Tibial artery (tissue), 4 donors: ENCODE measurements around the gene SCN1A.
A peak's percentile ranks its signal among the peaks of the same experiment; 100 is the strongest.

Experiments
- DNase-seq, 2 donors: peaks; one replicate each; pipeline ENCODE4 v3.0.0-alpha.2; 2019
- H3K27ac ChIP-seq, 2 donors: fragments of 200-600 bp; sonication (generic) in 1 of 2; 1 replicate in 1 of 2; 2 replicates in 1 of 2; pipeline ENCODE4 v1.5.1; 2018 to 2019; ENCODE audit warnings: mild to moderate bottlenecking in 1 of 2
- H3K27me3 ChIP-seq, 2 donors: fragments of 200-600 bp; sonication (generic) in 1 of 2; one replicate each; pipeline versions ENCODE4 v1.5.1 to v1.6.0; 2016 to 2019
- H3K36me3 ChIP-seq, 3 donors: fragments of 200-600 bp; sonication (generic) in 2 of 3; one replicate each; pipeline ENCODE4 v1.5.1; 2016 to 2019; ENCODE audit warnings: mild to moderate bottlenecking in 2 of 3
- H3K4me1 ChIP-seq, 4 donors: fragments of 200-600 bp; sonication (generic) in 2 of 4; 1 replicate in 3 of 4; 2 replicates in 1 of 4; pipeline ENCODE4 v1.5.1; 2016 to 2019
- H3K4me3 ChIP-seq, 2 donors: fragments of 200-600 bp; sonication (generic) in 1 of 2; 1 replicate in 1 of 2; 2 replicates in 1 of 2; pipeline ENCODE4 v1.5.1; 2018 to 2019; ENCODE audit warnings: mild to moderate bottlenecking in 2 of 2
- H3K9me3 ChIP-seq, 3 donors: fragments of 200-600 bp; sonication (generic) in 1 of 3; one replicate each; pipeline ENCODE4 v1.5.1; 2016 to 2019
- intact Hi-C: fragments of 100-400 bp; cut with DNase I; formaldehyde crosslinking; loops from one replicate; pipeline ENCODE4 v1.15.0; 2023; ENCODE audit warnings: low total_unique reads
- TF ChIP-seq, protein P1 (sequence below), 2 experiments: fragments of 200-600 bp in 1 of 2; fragments of 450-650 bp in 1 of 2; IDR thresholded peaks; one replicate each; pipeline ENCODE4 v1.5.1; 2017 to 2019; ENCODE audit warnings: antibody characterized with exemption in 2 of 2, mild to moderate bottlenecking in 1 of 2, moderate library complexity in 1 of 2

Gene SCN1A

DNA sequence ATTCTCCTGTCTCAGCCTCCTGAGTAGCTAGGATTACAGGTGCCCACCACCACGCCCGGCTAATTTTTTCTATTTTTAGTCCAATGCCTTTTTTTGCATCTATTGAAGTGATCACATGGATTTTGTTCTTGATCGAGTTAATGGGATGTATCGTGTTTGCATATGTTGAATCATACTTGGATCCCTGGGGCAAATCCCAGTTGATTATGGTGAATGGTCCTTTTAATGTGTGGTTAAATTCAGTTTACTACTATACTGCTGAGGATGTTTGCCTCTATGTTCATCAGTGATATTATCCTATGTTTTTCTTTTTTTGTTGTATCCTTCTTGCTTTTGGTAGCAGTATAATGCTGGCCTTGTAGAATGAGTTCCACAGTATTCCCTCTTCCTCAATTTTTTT lies 166.0 kb downstream of the SCN1A start:
- H3K4me1 ChIP-seq, result no peaks in the 10 kb centered on the region
- H3K36me3 ChIP-seq, result no peaks in the 10 kb centered on the region
- H3K4me3 ChIP-seq, result no peak overlapping the region
- H3K27me3 ChIP-seq, result no peaks in the 10 kb centered on the region
- H3K27ac ChIP-seq, result no peak overlapping the region
- intact Hi-C loops, result no loop called here
- H3K9me3 ChIP-seq, result no peaks in the 10 kb centered on the region
- no peak for DNase-seq
- TF ChIP-seq, protein P1, sequence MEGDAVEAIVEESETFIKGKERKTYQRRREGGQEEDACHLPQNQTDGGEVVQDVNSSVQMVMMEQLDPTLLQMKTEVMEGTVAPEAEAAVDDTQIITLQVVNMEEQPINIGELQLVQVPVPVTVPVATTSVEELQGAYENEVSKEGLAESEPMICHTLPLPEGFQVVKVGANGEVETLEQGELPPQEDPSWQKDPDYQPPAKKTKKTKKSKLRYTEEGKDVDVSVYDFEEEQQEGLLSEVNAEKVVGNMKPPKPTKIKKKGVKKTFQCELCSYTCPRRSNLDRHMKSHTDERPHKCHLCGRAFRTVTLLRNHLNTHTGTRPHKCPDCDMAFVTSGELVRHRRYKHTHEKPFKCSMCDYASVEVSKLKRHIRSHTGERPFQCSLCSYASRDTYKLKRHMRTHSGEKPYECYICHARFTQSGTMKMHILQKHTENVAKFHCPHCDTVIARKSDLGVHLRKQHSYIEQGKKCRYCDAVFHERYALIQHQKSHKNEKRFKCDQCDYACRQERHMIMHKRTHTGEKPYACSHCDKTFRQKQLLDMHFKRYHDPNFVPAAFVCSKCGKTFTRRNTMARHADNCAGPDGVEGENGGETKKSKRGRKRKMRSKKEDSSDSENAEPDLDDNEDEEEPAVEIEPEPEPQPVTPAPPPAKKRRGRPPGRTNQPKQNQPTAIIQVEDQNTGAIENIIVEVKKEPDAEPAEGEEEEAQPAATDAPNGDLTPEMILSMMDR (IDR thresholded peaks at IDR 0.05), result no peak

- H3K4me3 ChIP-seq, result no peak overlapping the region
- H3K27ac ChIP-seq, result no peak overlapping the region
- TF ChIP-seq, protein P1 (IDR thresholded peaks at IDR 0.05), result no peak
- DNase-seq, result no peak
- H3K36me3 ChIP-seq, result no peaks in the 10 kb centered on the region
- H3K27me3 ChIP-seq, result no peaks in the 10 kb centered on the region
- no peaks in the 10 kb centered on the region for H3K9me3 ChIP-seq
- intact Hi-C loops, result no loop called here
- H3K4me1 ChIP-seq, result peaks cover 0 to 11% (median 2%) of the 10 kb centered on the region in 4 donors
These were observed 168.4 kb downstream of the SCN1A start for GRCh38 chr2:165959371-165959770.

DNA sequence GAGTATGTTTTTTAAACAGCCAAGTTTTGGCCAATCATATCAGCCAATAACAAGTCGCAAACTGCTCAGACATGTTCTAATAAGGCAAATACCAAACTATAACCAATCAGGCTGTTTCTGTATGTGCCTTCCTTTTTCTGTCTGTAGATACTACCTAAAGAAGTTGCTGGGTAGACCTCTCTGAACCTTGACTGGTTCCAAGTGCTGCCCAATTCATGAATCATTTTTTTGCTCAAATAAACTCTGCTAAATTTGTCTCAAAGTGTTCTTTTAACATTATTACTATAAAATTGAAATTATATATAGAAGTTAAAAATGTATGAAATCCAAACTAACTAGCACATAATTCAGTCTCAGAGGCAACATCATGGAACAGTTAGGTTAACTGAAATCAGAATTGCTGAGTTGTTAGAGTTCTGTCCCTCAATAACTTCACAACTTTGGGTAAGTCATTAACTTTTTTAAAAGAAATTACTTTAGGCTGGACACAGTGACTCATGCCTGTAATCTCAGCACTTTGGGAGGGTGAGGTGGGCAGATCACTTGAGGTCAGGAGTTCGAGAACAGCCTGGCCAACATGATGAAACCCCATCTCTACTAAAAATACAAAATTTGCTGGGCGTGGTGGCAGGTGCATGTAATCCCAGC lies 169.4 kb downstream of the SCN1A start:
- H3K27me3 ChIP-seq, result no peaks in the 10 kb centered on the region
- no peaks in the 10 kb centered on the region for H3K36me3 ChIP-seq
- H3K4me3 ChIP-seq, result no peak overlapping the region
- peaks cover 0 to 13% (median 2%) of the 10 kb centered on the region in 4 donors for H3K4me1 ChIP-seq
- intact Hi-C loops, result no loop called here
- TF ChIP-seq, protein P1 (IDR thresholded peaks at IDR 0.05), result no peak
- no peak overlapping the region for H3K27ac ChIP-seq
- H3K9me3 ChIP-seq, result no peaks in the 10 kb centered on the region
- DNase-seq, result no peak

GRCh38 chr2:165957030-165957675 lies 170.7 kb downstream of the SCN1A start:
- Histone ChIP-seq H3K36me3 (no peaks in the 10 kb centered on the region), H3K4me1 (peaks cover 0 to 23% (median 5%) of the 10 kb centered on the region in 4 donors), H3K9me3 (no peaks in the 10 kb centered on the region), H3K27me3 (no peaks in the 10 kb centered on the region), H3K4me3 (no peak overlapping the region), H3K27ac (no peak overlapping the region)
- intact Hi-C loops, result no loop called here
- TF ChIP-seq, protein P1 (IDR thresholded peaks at IDR 0.05), result no peak
- DNase-seq, result no peak

DNA sequence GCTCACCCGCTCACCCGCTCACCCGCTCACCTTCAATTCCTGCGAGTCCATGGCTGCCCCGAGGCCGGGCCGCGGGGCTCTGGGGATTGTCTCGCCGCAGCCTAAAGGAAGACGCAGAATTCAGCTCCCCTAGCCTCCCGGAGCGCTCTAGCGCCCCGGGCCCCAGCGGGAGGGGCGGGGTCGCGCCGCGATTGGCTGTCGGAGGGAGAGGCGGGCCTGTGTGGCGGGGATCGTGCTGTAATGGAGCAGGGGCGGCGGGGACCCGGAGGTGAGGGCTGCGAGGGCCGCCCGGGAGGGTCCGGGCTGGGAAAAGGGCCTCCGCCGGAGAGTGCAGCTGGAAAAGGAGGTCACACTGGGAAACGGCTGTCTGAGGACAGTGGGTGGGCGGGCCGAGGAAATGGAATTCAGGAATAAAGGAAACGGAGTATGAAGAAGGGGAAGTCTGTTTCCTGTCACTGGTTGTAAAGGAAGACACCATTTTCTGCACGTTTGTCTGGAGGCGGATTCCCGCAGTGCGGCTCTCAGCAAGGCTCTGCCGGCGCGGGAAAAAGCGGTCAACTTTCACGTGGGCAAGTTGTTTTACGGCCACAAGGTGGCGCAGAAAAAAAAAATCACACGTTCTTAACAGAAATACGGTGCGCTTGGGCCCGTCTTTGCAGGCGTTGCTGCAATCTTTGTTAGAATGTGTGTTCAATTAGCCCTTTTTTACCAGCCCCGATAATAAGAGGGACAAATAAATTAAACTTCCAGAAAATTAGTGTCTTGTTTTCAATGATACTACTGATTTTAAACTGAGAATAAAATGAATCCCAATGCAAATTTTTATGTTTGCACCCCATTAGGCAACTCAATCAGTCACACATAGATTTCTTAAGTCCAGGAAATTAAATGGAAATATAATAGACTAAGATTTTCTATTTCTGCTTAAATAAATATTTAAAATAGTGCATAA lies 173.9 kb downstream of the SCN1A start, which contains the start of gene TTC21B:
Gene TTC21B, minus strand, starts transcription at position 122 of the 952 bp plus-strand sequence. Its CDS starts 71 bp downstream, at position 51.
- H3K27me3 ChIP-seq, result no peaks in the 10 kb centered on the region
- H3K4me1 ChIP-seq, result peaks cover 0 to 42% (median 15%) of the 10 kb centered on the region in 4 donors
- H3K36me3 ChIP-seq, result peaks cover 0 to 3% (median under 1%) of the 10 kb centered on the region in 3 donors
- peak within 1 kb of the TSS; percentile 77 to 89 for H3K4me3 ChIP-seq
- H3K27ac ChIP-seq, result peak within 1 kb of the TSS; percentile 83 to 88
- TF ChIP-seq, protein P1 (IDR thresholded peaks at IDR 0.05), result peak; percentile 74 to 82
- no peaks in the 10 kb centered on the region for H3K9me3 ChIP-seq
- peak; percentile 95 to 96 for DNase-seq
- intact Hi-C loops, result loop anchor here (5.0 kb wide), 1 partner anchor 173 kb away; the partner anchor contains the start of gene SCN1A
